AG04450 (cell line): ENCODE data around the gene FXYD7. TPM values are rescaled to one million over a fixed set of nuclear protein-coding genes. Genes with fewer than 3 reads are reported as not detected.
"Not testable (repeated sequence)": the region's sequence is repeated elsewhere in the genome, so short reads cannot be mapped to it uniquely, and the experiment has no call there.

Source experiments
- CTCF ChIA-PET: fragments of 300-600, 350-600 bp; formaldehyde crosslinking; extraction: SDS; loops from one replicate; lab custom pipeline; 2022; ENCODE audit warnings: antibody characterized with exemption, inconsistent platforms; lab: Charles Lee
- POLR2A ChIA-PET: fragments of 350-600 bp; formaldehyde crosslinking; extraction: SDS; loops from one replicate; lab custom pipeline; 2021; ENCODE audit warnings: antibody characterized with exemption, inconsistent platforms; lab: Yijun Ruan, JAX
- DNase-seq: peaks from one replicate; pipeline ENCODE4 v3.0.0-alpha.2; 2011; ENCODE audit warnings: low read depth, low spot score
- H3K27ac ChIP-seq: one replicate; pipeline ENCODE4 v1.5.1; 2012; ENCODE audit warnings: low read depth, low read length, control low read depth
- H3K27me3 ChIP-seq: one replicate; pipeline ENCODE4 v1.6.0; 2012; ENCODE audit warnings: low read length; ENCODE audit not compliant: control insufficient read depth, insufficient read depth
- H3K4me3 ChIP-seq: 2 replicates; pipeline ENCODE4 v1.5.1; 2011; ENCODE audit warnings: mild to moderate bottlenecking, low read depth, low read length, control low read depth
- H3K9me3 ChIP-seq: 2 replicates; pipeline ENCODE4 v1.5.1; 2012; ENCODE audit warnings: low read length; ENCODE audit not compliant: control insufficient read depth, insufficient read depth
- polyA plus RNA-seq: library from polyadenylated mRNA; depleted of rRNA; stranded (reverse); fragments of >200 nt; gene quantifications from 2 replicates; pipeline ENCODE4 v1.2.3, GENCODE V29; 2011
- TF ChIP-seq, protein P1 (sequence below): IDR thresholded peaks from 2 replicates; pipeline ENCODE4 v1.5.1; 2011; ENCODE audit warnings: low read depth, low read length, control low read depth, inconsistent platforms

FXYD7 gene
- polyA plus RNA-seq, 1 experiment: not detected

DNA sequence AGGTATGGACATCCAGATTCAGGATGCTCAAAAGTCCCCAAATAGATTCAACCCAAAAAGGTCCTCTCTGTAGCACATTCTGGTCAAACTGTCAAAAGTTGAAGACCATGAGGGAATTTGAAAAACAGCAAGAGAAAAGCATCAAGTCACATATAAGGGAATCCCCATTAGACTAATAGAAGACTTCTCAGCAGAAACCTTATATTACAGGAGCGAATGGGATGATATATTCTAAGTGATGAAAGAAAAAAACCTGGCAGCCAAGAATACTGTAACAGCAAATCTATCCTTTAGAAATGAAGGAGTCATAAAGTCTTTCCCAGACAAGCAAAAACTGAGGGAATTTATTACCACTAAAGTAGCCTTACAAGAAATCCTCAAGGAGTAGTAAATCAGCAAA, 41.2 kb downstream of the FXYD7 start:
- POLR2A ChIA-PET: no interaction called here
- TF ChIP-seq, protein P1, sequence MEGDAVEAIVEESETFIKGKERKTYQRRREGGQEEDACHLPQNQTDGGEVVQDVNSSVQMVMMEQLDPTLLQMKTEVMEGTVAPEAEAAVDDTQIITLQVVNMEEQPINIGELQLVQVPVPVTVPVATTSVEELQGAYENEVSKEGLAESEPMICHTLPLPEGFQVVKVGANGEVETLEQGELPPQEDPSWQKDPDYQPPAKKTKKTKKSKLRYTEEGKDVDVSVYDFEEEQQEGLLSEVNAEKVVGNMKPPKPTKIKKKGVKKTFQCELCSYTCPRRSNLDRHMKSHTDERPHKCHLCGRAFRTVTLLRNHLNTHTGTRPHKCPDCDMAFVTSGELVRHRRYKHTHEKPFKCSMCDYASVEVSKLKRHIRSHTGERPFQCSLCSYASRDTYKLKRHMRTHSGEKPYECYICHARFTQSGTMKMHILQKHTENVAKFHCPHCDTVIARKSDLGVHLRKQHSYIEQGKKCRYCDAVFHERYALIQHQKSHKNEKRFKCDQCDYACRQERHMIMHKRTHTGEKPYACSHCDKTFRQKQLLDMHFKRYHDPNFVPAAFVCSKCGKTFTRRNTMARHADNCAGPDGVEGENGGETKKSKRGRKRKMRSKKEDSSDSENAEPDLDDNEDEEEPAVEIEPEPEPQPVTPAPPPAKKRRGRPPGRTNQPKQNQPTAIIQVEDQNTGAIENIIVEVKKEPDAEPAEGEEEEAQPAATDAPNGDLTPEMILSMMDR: no peak
- peaks cover 3% of the 10 kb centered on the region for H3K27me3 ChIP-seq
- H3K4me3 ChIP-seq: no peak overlapping the region
- no peaks in the 10 kb centered on the region for H3K9me3 ChIP-seq
- no peak for DNase-seq
- CTCF ChIA-PET: no interaction called here
- H3K27ac ChIP-seq: no peak overlapping the region

DNA sequence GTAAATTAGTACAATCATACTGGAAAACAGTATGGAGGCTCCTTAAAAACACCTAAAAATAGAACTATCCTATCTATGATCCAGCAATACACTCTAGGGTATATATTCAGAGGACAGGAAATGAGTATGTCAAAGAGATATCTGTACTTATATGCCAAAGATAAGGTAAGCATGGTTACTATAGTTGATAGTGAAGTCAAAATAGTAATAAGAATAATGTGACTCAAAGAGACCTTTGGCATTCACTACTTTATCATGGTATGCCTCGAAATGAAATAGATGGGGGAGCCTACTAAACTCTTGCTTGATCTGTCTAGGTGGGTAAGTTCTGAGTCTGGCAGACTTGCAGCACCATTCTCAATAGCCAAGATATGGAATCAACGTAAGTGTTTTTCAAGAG, 41.8 kb downstream of the FXYD7 start:
- CTCF ChIA-PET: no interaction called here
- DNase-seq: no peak
- Histone ChIP-seq H3K27me3 (peaks cover 1% of the 10 kb centered on the region), H3K9me3 (no peaks in the 10 kb centered on the region), H3K4me3 (no peak overlapping the region), H3K27ac (no peak overlapping the region)
- TF ChIP-seq, protein P1: no peak
- POLR2A ChIA-PET: no interaction called here

DNA sequence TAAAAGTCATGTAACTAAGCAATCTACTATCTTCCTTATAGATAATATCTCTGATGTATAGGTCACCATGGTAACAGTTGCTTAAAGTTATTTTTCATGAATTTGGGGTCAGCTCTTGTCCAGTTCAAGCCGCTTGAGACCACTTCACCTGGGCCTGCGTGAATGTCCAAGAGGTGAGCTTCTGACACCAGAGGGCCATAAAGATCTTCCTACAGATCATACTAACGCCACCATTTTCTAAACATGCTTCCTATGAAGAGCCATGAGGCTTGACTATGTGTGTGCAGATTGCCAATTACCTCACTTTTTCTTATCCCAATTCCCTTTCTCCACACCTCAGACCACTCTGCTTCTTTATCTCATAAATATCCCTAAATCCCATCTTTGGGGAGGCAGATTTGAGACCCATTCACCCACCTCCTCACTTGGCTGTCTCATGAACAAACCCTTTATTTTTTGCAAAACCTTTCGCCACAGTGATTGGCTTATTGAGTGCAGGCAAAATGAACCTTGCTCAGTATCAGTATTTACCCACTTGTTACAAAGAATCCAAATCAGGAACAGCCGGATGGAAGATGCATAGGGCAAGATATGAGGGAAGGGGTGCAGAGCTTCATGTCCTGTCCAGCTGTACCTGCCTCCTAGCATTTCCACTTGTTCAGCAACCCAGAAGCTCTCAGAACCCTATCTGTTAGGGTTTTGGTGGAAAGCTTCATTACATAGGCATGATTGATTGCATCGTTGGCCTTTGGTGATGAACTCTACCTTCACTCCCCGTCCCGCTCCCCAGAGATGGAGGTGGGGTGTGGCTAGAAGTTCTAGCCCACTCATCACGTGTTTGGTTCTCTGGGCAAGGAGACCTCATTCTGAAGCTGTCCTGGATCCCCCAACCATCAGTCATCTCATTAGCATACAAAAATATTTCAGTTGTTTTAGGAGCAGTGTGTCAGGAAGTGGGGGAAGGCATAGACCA, 51.2 kb downstream of the FXYD7 start:
- no peak for DNase-seq
- ChIA-PET CTCF (no interaction called here), POLR2A (no interaction called here)
- H3K27ac ChIP-seq: no peak overlapping the region
- H3K27me3 ChIP-seq: peaks cover 6% of the 10 kb centered on the region
- no peaks in the 10 kb centered on the region for H3K9me3 ChIP-seq
- H3K4me3 ChIP-seq: no peak overlapping the region
- TF ChIP-seq, protein P1: no peak

DNA sequence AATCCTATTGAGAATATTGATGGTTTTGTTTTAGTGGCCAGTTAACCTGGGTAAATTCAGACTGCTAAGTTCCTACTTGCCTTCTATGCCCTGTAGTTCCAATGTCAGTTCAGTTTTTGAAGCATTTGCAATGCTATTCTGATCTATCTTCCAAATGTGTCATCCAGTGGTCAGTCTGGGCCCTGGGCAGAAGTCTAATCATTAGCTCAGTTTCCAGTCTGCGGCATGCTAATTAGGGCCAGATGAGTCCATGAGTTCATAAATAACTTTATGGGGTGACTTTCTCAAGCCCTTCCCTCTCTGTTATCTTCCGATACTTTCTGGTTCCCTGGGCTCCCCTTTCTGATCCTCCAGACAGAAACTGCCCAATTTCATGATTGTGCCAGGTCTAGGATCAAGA, 52.8 kb downstream of the FXYD7 start:
- Histone ChIP-seq H3K9me3 (no peaks in the 10 kb centered on the region), H3K4me3 (no peak overlapping the region), H3K27ac (no peak overlapping the region), H3K27me3 (peaks cover 6% of the 10 kb centered on the region)
- ChIA-PET CTCF (no interaction called here), POLR2A (no interaction called here)
- DNase-seq: no peak
- TF ChIP-seq, protein P1: no peak

DNA sequence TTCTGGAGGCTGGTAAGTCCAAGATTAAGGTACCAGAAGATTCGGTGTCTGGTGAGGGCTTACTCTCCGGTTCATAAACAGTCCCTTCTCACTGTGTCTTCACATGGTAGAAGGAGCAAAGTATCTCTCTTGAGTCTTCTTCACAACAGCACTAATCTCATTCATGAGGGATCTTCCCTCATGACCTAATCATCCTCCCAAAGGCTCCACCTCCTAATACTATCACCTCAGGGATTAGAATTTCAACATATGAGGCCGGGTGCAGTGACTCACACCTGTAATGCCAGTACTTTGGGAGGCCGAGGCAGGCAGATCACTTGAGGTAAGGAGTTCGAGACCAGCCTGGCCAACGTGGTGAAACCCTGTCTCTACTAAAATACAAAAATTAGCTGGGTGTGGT, 53.8 kb downstream of the FXYD7 start:
- DNase-seq, H3K9me3 ChIP-seq, POLR2A ChIA-PET, CTCF ChIA-PET, H3K27me3 ChIP-seq, H3K4me3 ChIP-seq, H3K27ac ChIP-seq: not testable (repeated sequence)
